22Rv1 (cell line): ENCODE results near the gene TNFRSF25.

Experiments used
- H3K27ac ChIP-seq: fragments of 450-650 bp; 2 replicates; pipeline ENCODE4 v1.5.1; 2017
- CTCF ChIP-seq: fragments of 450-650 bp; IDR thresholded peaks from 2 replicates; pipeline ENCODE4 v1.5.1; 2017; ENCODE audit warnings: mild to moderate bottlenecking
- ZFX ChIP-seq: fragments of 450-650 bp; IDR thresholded peaks from 2 replicates; pipeline ENCODE4 v1.6.1; 2017; ENCODE audit warnings: antibody characterized with exemption, borderline replicate concordance

The TNFRSF25 gene

GRCh38 chr1:6472391-6472790 is 6.4 kb upstream of the TNFRSF25 start:
- TF ChIP-seq CTCF, result peak; percentile 85
- TF ChIP-seq ZFX, result no peak
- H3K27ac ChIP-seq, result 0 out of 2 replicates have a peak overlapping the region, but pooled peaks have one; percentile 76

- TF ChIP-seq ZFX (no peak), CTCF (no peak)
- peak overlapping the region; percentile 76 for H3K27ac ChIP-seq
These were observed 6.0 kb upstream of the TNFRSF25 start for GRCh38 chr1:6471970-6472368.

- peak overlapping the region; percentile 76 for H3K27ac ChIP-seq
- TF ChIP-seq ZFX (no peak), CTCF (peak; percentile 41)
These were observed 5.4 kb upstream of the TNFRSF25 start for GRCh38 chr1:6471086-6471969.

GRCh38 chr1:6470132-6471085 is 4.4 kb upstream of the TNFRSF25 start:
- TF ChIP-seq ZFX (no peak), CTCF (no peak)
- H3K27ac ChIP-seq, result peak overlapping the region; percentile 76

GRCh38 chr1:6468729-6469461 is 2.9 kb upstream of the TNFRSF25 start:
- TF ChIP-seq ZFX (no peak), CTCF (no peak)
- no peak overlapping the region for H3K27ac ChIP-seq

GRCh38 chr1:6467744-6468688 is 2.0 kb upstream of the TNFRSF25 start:
- H3K27ac ChIP-seq, result no peak overlapping the region
- TF ChIP-seq ZFX (no peak), CTCF (no peak)
